DMS153 treated with DMSO at 0.1 percent for 48 hours (cell line): ENCODE data around the gene KCNAB3.
"Not testable (repeated sequence)": the region's sequence is repeated elsewhere in the genome, so short reads cannot be mapped to it uniquely, and the experiment has no call there.

ENCODE experiments used
- DNase-seq: peaks from one replicate; lab custom pipeline; 2025; ENCODE audit not compliant: unreplicated experiment; lab: John Stamatoyannopoulos, UW

The KCNAB3 gene

DNA sequence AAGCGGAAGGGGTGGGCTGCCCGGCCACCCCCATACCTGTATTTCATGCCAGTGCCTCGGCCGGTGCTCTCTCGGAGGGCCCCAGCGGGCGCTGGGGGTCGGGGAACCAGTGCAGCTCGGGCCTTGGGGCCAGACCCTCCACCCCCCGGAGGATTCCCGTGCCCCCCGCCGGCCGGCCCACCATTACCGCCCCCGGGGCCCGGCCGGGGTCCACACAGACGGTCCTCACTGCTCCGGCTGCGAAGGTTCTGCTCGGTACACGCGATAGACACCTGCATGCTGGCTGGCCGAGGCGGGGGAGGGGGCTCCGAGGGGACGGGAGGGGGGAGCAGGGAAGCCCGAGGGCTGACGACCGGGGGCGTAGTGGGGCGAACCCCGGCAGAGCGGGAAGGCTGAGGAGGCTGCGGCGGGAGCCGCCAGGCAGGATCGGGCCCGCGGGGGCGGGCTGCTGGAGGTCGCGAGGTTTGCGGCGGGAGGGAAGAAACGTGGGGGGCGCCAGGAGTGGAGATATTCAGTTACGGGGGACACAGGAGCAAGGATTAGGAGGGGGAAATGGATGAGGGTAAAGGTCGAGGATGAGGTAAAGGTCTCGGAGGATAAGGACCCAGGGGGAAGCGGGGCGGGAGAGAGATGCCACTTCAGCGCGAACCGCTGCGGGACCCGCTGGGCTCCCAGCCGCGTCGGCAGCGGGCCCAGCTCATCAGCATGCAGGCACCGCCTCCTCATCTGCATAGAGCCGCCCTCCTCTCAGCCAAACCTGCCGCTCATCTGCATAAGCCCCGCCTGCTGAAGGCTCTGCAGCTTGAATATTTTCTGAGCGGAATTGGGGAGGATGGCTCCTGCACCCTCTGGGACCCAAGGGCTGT is at the start of gene KCNAB3:
Gene KCNAB3, minus strand, starts transcription at position 699 of the 866 bp plus-strand sequence. Its CDS starts 421 bp downstream, at position 278.
- DNase-seq: peak; percentile 3

DNA sequence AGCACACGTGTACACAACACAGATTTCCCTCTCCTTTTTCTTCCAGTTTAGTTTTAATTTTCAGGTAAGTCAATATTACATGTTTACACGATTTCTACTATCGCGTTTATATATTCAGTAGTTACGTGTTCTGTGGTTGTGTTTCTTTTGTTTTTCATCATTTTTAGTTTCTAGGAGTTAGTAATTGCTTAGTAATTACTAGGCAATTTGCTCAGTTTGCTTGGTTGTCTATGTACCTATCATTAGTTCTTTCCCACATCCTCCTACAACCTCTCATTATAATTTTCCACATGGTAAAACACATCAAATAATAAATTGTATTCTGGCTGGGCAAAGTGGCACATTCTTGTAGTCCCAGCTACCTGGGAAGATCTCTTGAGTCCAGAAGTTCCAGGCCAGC is 48.1 kb upstream of the KCNAB3 start:
- DNase-seq: no peak

DNA sequence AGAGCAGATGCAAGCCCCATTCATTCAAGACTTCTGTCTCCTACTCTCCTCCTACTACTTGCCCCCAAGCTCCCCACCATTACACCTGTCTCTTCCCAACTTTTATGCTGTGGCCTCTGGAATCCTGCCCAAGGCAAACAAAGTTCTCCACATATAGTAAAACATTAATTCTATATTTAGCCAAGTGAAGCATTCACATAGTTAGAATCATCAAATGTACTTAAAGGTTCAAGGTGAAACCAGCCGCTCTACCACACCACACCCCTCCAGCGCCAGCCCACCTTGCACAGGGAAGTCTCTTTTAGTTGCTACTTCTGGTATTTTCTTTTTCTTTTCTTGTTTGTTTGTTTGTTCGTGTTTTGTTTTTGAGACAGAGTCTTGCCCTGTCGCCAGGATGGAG is 47.4 kb upstream of the KCNAB3 start:
- no peak for DNase-seq

DNA sequence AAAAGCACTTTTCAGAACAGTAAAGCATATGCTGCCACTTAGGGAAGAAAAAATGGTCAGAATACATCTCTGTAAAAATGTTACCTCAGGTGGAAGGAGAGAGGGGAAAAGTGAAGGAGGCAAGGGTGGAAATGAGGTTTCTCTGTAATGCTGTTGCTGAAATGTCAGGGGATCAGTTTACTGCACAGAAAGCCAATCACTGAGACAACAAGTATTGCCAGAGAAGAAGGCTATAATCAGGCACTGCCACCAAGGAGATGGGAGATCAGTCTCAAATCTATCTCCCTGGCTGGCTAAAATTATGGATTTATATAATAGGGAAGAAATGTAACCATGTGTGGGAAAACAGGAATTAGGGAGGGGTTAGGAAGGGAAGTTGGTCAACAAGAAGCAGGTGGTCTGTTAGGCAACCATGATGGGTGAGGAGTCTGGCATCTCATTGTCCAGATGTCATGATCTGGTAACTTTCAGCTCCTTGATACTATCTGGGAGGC is 45.0 kb upstream of the KCNAB3 start:
- DNase-seq: no peak

DNA sequence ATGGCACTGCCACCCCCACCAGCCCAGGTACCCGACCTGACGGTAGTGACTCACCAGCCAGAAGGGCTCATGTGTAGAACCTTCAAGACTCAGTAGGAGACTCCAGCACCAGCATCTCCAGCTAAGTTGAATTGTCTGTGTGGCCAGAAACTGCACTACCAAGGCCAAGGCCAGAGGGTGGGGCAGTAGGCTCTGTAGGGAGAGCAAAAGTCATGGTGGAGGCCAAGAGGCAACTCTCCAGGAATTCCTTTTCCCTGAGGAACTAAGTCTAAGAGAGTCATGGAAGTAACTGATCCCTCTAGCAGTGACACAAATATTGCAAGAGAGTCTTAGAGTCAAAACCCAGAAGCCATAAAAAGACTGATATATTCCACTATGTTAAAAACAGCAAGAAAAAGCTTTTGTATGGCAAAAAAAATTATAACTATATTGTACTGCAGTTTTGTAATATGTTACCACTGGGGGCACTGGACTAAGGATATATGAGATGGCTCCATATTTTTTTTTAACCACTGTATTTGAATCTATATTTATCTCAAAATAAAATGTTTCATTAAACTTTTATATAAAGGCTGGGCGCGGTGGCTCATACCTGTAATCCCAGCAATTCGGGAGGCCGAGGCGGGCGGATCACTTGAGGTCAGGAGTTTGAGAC is 42.6 kb upstream of the KCNAB3 start:
- no peak for DNase-seq

DNA sequence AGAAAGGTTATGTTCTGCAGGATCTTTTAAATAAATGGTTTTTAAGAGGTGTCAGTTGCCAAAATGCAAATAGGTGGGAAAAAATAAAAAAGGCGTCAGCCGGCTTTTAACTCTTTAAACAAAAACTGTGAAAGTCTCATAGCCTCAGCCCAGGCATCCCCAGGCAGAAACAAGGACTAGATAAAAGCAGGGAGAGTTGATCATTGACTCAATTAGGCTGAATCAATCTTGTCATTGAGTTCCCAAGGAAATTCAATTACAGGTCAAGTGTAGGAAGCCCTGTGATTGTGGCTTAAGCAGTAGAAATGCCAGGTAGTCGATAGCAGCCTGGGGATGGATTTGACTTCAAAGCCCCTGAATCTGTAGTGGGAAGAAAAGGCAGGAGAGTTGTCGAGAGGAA is 42.0 kb upstream of the KCNAB3 start:
- no peak for DNase-seq

DNA sequence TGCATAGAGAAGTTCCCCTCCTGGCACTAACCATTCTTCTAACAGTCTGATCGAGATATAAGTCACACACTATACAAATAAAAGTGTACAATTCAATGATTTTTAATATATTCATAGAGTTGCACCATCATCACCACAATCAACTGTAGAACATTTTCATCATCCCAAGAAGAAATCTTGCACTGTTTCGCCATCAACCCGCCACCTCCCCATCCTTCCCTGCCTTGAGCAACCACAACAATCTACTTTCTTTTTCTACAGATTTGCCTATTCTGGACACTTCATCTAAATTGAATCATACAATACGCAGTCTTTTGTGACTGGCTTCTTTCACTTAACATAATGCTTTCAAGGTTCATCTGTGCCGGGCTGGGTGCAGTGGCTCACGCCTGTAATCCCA is 39.8 kb upstream of the KCNAB3 start:
- DNase-seq: no peak

DNA sequence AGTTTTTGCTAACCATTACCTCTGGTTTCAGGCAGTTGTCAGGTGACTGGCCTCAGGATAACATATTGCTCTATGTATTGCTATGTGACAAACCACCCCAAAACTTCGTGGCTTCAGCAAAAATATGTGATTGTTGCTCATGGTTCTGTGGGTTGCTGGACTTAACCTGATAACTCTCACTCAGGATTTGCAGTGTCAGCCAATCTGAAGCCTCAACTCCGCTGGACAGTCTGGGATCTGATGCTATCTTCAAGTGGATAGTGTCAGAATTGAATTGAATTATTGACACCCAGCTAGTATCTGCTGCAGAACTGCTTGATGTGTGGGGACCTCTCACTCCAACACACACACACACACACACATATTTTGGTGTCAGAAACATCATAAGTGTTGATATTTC is 38.1 kb upstream of the KCNAB3 start:
- DNase-seq: no peak

DNA sequence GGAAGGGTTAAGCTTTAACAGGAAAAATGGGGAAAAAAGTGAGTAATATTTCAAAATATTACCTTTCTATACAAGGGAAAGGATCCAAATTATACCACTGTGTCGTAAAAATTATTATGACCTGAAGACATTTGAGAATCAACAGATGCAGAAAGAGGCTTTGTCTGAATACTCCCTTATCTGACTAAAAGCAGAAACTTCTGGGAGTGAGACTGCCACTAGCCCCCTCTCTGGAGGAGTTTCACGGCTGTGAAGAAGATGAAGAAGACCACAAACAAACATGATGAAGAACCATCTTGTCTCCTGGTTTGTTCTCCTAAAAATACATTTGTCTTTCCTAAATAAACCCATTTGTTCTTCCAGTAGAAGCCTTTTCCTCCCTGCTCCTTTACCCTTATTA is 31.8 kb upstream of the KCNAB3 start:
- DNase-seq: no peak

DNA sequence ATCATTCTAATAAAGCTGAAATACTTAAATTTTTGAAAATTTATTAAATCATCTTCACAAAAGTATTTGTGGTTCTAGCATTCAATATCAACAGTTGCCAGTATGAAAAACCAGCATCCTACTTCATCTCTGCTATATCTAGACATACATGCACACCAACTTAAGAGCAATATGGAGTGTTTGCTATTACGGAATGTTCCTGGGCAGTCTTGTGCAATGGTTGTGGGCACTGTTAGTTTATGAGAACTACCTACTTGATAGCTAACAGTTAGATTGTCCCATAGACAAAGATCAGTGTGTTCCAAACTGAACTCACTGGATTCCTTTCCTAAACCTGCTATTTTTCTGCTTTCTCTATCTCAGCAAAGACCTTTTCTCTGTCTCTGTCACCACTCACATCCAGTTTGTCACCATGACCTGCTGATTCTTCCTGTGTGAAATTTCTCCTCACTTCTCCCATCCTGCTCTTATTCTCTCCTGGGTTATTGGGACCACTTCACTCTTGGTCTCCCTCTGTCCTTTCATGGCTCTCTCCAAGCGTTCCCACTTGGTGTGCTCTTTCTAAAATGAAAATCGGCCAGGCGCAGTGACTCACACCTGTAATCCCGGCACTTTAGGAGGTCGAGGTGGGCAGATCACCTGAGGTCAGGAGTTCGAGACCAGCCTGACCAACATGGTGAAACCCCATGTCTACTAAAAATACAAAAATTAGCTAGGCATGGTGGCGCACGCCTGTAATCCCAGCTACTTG is 30.0 kb upstream of the KCNAB3 start:
- no peak for DNase-seq

DNA sequence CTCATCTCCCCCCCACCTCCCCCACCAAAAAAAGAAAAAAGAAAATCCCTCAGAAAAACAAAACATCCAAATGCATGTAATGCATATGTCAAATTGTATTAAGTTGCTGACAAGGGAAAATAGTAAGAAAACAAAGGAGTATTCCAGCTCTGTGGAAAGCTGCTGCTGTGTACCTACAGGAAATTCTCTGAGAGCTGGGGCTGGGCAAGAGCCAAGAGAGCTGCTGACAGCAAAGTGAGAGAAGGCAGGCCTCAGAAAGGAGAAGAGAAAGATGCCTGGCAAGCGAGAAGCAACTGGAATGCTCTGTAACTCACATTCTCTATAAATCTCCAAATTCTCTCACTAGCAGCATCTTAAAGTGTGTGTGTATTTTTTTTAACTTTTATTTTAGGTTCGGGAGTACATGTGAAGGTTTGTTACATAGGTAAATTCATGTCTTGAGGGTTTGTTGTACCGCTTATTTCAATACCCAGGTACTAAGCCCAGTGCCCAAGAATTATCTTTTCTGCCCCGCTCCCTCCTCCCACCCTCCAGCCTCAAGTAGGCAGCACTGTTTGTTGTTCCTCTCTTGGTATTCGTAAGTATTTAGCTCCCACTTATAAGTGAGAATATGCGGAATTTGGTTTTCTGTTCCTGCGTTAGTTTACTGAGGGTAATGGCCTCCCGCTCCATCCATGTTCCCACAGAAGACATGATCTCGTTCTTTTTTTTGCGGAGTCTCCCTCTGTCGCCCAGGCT is 26.7 kb upstream of the KCNAB3 start:
- no peak for DNase-seq

DNA sequence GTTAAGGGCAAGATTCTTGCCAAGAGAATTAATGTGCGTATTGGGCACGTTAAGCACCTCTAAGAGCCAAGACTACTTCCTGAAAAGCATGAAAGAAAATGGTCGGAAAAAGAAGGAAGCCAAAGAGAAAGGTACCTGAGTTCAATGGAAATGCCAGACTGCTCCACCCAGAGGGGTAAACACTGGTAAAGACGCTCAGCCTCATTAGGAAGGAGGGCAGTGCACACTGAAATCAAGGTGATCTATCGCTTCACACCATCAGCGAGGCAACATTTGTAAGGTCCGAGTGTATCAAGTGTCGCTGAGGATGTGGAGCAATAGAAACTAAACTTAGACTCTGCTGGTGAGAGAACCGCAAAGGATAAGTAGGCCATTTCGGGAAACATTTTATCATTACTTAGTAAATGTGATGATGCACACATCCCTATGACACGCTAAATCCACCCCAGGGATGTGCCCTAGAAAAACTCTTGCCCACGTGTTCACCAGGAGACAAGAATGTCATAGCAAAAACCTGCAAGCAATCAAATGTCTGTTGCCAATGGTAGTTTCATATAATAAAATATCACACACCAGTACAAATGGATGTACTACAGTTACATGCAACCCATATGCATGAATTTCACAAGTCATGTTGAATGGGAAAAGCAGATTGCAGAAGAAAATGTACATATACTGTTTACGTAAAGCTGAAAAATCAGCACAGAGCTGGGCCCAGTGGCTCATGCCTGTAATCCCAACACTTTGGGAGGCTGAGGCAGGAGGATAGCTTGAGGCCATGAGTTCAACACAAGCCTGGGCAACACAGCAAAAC is 26.0 kb upstream of the KCNAB3 start:
- DNase-seq: no peak

DNA sequence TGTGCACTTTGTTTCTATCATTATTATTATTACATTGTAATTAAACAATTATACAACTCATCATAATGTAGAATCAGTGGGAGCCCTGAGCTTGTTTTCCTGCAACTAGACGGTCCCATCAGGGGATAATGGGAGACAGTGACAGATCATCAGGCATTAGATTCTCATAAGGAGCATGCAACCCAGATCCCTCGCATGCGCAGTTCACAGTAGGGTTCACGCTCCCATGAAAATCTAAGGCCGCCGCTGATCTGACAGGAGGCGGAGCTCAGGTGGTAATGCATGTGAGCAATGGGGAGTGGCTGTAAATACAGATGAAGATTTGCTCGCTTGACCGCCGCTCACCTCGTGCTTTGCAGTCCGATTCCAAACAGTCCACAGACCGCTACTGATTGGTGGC is 23.6 kb upstream of the KCNAB3 start:
- not testable (repeated sequence) for DNase-seq

DNA sequence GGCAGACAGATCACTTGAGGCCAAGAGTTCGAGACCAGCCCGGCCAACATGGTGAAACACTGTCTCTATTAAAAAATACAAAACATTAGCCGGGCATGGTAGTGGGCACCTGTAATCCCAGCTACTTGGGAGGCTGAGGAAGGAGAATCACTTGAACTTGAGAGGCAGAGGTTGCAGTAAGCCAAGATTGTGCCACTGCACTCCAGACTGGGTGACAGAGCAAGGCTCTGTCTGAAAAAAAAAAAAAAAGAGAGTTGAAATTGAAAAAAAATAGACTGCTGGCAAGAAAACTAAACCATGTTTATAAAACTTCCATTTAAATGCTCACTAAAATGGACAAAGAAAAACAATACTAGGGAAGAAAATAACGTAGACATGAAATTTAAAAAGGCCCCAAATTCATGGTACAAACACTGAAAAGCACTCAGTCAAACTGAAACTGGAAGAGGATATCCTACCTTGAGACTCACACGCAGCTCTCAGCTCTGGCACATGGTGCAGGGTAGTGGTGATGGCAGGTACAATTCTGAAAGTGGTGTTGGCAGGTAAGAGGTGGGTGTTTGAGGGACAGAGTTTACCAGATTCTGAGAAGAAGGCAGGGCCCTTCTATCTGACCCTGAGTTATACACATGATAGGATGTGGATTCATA is 21.6 kb upstream of the KCNAB3 start:
- no peak for DNase-seq

DNA sequence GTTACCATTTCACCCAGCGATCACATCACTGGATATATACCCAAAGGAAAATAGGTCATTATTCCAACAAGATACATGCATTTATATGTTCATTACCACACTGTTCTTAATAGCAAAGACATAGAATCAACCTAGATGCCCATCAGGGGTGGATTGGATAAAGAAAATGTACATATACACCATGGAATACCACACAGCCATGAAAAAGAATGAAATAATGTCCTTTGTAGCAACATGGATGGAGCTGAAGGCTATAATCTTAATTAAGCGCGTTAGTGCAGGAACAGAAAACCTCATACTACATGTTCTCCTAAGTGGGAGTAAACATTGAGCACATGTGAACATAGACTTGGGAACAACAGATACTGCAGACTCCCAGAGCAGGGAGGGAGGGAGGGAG is 20.9 kb upstream of the KCNAB3 start:
- no peak for DNase-seq

DNA sequence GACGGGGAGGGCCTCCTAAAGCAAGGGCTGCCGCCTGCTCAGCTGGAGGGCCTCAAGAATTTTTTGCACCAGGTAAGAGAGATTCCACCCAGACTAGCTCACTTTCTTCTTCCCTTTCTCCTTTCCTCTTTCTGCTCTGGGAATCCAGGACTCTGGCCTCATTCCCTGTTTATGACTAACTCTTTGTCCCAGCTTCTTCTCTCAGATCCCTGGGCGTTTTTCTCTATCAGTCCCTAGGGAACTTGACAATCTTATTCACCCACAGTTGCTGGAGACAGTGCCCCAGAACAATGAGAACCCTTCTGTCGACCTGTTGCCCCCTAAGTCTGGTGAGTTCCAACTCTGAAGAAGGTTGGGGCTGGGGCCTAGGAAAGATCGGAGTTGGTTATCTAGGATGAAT is 18.0 kb upstream of the KCNAB3 start:
- DNase-seq: no peak

DNA sequence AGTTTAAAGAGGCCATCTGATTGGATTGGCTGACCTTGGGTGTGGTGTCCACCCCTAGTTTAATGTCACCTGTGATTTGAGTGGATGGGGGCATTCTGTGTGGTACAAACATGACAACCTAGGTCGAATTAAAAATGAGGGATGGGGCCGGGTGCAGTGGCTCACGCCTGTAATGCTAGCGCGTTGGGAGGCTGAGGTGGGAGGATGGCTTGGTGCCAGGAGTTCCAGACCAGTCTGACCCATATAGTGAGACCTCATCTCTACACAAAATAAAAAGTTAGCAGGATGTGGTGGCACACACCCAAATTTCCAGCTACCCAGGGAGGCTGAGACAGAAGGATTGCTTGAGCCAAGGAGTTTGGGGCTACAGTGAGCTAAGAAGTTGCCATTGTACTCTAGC is 16.8 kb upstream of the KCNAB3 start:
- DNase-seq: no peak

DNA sequence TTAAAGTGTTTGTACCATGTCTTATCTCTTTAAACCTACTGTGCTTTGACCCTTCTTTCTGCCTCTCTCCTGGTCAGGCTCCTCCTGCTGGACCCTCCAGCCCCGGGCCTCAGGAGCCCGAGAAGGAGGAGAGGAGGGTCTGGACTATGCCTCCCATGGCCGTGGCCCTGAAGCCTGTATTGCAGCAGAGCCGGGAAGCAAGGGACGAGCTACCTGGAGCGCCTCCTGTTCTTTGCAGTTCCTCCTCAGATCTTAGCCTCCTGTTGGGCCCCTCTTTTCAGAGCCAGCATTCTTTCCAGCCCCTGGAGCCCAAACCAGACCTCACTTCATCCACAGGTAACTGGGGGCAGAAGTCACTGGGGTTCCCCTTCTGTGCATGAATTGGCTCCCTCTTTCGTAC is 16.0 kb upstream of the KCNAB3 start:
- no peak for DNase-seq

DNA sequence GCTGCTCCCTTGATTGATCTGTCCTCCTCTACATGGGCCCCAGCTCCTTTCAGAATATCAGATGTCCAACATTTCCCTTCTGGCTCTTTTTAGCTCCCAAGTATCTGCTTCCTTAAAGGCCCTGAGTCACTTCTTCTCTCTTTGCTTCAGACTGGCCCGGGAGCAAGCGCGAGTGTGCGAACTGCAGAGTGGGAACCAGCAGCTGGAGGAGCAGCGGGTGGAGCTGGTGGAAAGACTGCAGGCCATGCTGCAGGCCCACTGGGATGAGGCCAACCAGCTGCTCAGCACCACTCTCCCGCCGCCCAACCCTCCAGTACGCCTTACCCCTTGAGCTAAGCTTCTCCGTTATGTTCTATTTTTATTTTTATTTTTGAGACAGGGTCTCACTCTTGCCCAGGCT is 14.7 kb upstream of the KCNAB3 start:
- DNase-seq: no peak

DNA sequence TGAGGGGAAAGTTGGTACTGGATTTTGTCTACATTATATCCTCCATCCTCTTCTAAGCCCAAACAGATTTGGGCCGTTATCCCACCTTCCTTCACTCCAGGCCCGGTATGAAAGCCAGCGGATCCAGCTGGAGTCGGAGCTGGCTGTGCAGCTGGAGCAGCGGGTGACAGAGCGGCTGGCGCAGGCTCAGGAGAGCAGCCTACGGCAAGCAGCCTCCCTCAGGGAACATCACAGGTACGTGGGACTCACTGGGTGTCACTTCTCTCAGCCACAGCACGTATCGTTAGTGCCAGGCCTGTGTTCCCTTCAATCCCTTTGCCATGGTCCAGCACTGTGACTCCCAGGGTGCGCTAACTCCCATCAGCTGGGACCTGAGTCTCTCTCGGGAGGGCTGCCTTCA is 13.6 kb upstream of the KCNAB3 start:
- DNase-seq: no peak
